ENCODE data around the gene MARS1. TPM values are rescaled to one million over a fixed set of nuclear protein-coding genes. Genes with fewer than 3 reads are reported as not detected.

Gene MARS1
- total RNA-seq, 2 experiments from 2014 or later: 203 to 204 TPM

DNA sequence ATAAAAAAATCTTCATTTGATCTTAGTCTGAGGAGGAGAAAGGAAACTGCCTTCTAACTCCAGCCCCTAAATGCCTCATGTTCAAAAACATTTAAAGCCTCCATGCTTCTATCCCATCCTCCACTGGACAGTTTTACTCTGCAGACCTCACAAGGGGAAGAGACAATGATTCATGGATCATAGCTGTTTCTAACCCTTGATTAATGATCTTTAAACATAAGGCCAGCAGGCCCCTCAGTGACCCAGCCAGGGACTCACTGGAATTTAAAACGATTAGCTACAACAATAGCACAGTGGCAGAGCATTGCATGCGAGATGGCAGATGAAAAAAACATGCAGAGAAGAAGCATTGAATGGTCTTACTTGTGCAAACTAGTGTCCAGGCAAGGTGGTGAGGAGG, 53.1 kb downstream of the MARS1 start:
- Histone ChIP-seq H3K9me3 (ENCODE audit: control insufficient read depth in 1 of 2, insufficient read depth in 1 of 2, low read length in 2 of 2) (no peaks in the 10 kb centered on the region), H3K4me1 (ENCODE audit: insufficient read depth, low read length) (peaks cover 10% of the 10 kb centered on the region), H3K36me3 (ENCODE audit: insufficient read depth, low read length) (peaks cover 23% of the 10 kb centered on the region), H3K27ac (ENCODE audit: low read depth in 1 of 2, low read length in 2 of 2) (no peak overlapping the region), H3K27me3 (ENCODE audit: control insufficient read depth in 1 of 2, insufficient read depth in 2 of 2, low read length in 2 of 2) (no peaks in the 10 kb centered on the region), H3K4me3 (ENCODE audit: low read length) (no peak overlapping the region)
- Mint-ChIP-seq H3K27ac (no peak overlapping the region), H3K27me3 (no peaks in the 10 kb centered on the region), H3K4me1 (ENCODE audit: low read depth) (peaks cover 29% of the 10 kb centered on the region), H3K36me3 (ENCODE audit: low read depth) (peaks cover 50% of the 10 kb centered on the region), H3K9me3 (no peaks in the 10 kb centered on the region), H3K4me3 (no peak overlapping the region)
- no peak for ATAC-seq (ENCODE audit: poor library complexity)
- no peak for DNase-seq
- intact Hi-C loops (cut with DNase I, micrococcal nuclease): no loop called here
- TF ChIP-seq, protein P1, sequence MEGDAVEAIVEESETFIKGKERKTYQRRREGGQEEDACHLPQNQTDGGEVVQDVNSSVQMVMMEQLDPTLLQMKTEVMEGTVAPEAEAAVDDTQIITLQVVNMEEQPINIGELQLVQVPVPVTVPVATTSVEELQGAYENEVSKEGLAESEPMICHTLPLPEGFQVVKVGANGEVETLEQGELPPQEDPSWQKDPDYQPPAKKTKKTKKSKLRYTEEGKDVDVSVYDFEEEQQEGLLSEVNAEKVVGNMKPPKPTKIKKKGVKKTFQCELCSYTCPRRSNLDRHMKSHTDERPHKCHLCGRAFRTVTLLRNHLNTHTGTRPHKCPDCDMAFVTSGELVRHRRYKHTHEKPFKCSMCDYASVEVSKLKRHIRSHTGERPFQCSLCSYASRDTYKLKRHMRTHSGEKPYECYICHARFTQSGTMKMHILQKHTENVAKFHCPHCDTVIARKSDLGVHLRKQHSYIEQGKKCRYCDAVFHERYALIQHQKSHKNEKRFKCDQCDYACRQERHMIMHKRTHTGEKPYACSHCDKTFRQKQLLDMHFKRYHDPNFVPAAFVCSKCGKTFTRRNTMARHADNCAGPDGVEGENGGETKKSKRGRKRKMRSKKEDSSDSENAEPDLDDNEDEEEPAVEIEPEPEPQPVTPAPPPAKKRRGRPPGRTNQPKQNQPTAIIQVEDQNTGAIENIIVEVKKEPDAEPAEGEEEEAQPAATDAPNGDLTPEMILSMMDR (IDR thresholded peaks at IDR 0.05): no peak
- ChIA-PET CTCF (no interaction called here), POLR2A (interaction anchor here (1.5 kb wide), 1 partner anchor 14 kb away, joined by 3 read pairs; no protein-coding TSS in a partner anchor)

DNA sequence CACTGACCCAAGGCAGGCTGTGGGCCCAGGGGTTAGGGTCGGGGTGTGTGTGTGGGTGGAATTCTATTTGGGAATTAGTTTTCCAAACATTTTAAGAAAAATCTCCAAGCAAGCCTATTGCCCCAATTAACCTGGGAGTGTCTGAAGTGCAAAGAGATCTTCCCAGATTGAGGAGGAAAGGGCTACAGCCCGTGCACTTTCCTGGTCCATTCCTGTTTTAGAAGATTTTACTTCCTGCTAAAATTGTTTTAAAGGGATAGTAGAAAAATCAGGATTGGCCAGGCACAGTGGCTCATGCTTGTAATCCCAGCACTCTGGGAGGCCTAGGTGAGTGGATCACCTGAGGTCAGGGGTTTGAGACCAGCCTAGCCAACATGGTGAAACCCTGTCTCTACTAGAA, 53.8 kb downstream of the MARS1 start:
- H3K9me3 ChIP-seq (ENCODE audit: control insufficient read depth in 1 of 2, insufficient read depth in 1 of 2, low read length in 2 of 2): no peaks in the 10 kb centered on the region
- peaks cover 37% of the 10 kb centered on the region for H3K4me1 Mint-ChIP-seq (ENCODE audit: low read depth)
- H3K4me1 ChIP-seq (ENCODE audit: insufficient read depth, low read length): peaks cover 17% of the 10 kb centered on the region
- no peak overlapping the region for H3K4me3 Mint-ChIP-seq
- no peak overlapping the region for H3K4me3 ChIP-seq (ENCODE audit: low read length)
- intact Hi-C loops (cut with DNase I, micrococcal nuclease): no loop called here
- ChIA-PET POLR2A (no interaction called here), CTCF (no interaction called here)
- H3K27me3 ChIP-seq (ENCODE audit: control insufficient read depth in 1 of 2, insufficient read depth in 2 of 2, low read length in 2 of 2): no peaks in the 10 kb centered on the region
- H3K36me3 Mint-ChIP-seq (ENCODE audit: low read depth): peaks cover 48% of the 10 kb centered on the region
- no peak for ATAC-seq (ENCODE audit: poor library complexity)
- H3K36me3 ChIP-seq (ENCODE audit: insufficient read depth, low read length): peaks cover 23% of the 10 kb centered on the region
- H3K27ac ChIP-seq (ENCODE audit: low read depth in 1 of 2, low read length in 2 of 2): no peak overlapping the region
- no peaks in the 10 kb centered on the region for H3K27me3 Mint-ChIP-seq
- H3K9me3 Mint-ChIP-seq: no peaks in the 10 kb centered on the region
- H3K27ac Mint-ChIP-seq: no peak overlapping the region
- TF ChIP-seq, protein P1 (IDR thresholded peaks at IDR 0.05): no peak
- DNase-seq: no peak

DNA sequence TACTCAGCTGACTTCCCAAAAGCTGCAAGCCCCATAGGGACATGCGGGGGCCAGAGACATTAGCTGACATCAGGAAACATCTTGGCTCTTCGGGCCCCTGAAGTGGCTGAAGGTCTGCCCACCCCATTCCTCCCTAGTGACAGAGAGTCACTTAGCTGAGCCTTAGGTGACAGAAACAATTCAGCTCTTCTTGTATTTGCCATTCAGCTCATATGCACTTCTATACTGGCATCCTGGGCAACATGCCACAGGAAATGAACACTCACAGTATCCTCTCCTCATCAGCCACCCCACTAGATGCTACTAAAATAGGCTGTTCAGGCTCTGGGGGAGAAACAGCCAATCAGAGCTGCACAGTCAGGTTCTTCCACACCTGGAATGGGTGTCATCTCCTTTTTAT, 55.7 kb downstream of the MARS1 start:
- H3K9me3 Mint-ChIP-seq: no peaks in the 10 kb centered on the region
- TF ChIP-seq, protein P1 (IDR thresholded peaks at IDR 0.05): no peak
- Histone ChIP-seq H3K27me3 (ENCODE audit: control insufficient read depth in 1 of 2, insufficient read depth in 2 of 2, low read length in 2 of 2) (no peaks in the 10 kb centered on the region), H3K4me3 (ENCODE audit: low read length) (no peak overlapping the region), H3K9me3 (ENCODE audit: control insufficient read depth in 1 of 2, insufficient read depth in 1 of 2, low read length in 2 of 2) (no peaks in the 10 kb centered on the region), H3K4me1 (ENCODE audit: insufficient read depth, low read length) (peaks cover 20% of the 10 kb centered on the region), H3K27ac (ENCODE audit: low read depth in 1 of 2, low read length in 2 of 2) (no peak overlapping the region), H3K36me3 (ENCODE audit: insufficient read depth, low read length) (peaks cover 16% of the 10 kb centered on the region)
- CTCF ChIA-PET: no interaction called here
- H3K4me1 Mint-ChIP-seq (ENCODE audit: low read depth): peaks cover 48% of the 10 kb centered on the region
- DNase-seq: no peak
- POLR2A ChIA-PET: no interaction called here
- peak overlapping the region; percentile 29 for H3K27ac Mint-ChIP-seq
- H3K27me3 Mint-ChIP-seq: no peaks in the 10 kb centered on the region
- peaks cover 39% of the 10 kb centered on the region for H3K36me3 Mint-ChIP-seq (ENCODE audit: low read depth)
- intact Hi-C loops (cut with DNase I, micrococcal nuclease): no loop called here
- H3K4me3 Mint-ChIP-seq: no peak overlapping the region
- no peak for ATAC-seq (ENCODE audit: poor library complexity)
